GM13977 (cell line): Measurements from ENCODE around the gene TULP4.

Experiments
- DNase-seq: peaks from one replicate; pipeline ENCODE4 v3.0.0; 2012; ENCODE audit warnings: low spot score
- CTCF ChIP-seq: IDR thresholded peaks from 2 replicates; pipeline ENCODE4 v1.5.1; 2012; ENCODE audit warnings: mild to moderate bottlenecking, control low read depth; ENCODE audit not compliant: insufficient read depth; ENCODE audit errors: extremely low read depth, missing control alignments
- in situ Hi-C: fragments of 300-500 bp; cut with MboI; formaldehyde crosslinking; loops from one replicate; pipeline ENCODE4 v1.12.0; 2022; ENCODE audit warnings: low sequenced_read_pairs, low pct_unique_long_range_greater_than_20kb, mixed read lengths, inconsistent platforms; ENCODE audit not compliant: unreplicated experiment

Gene TULP4

DNA sequence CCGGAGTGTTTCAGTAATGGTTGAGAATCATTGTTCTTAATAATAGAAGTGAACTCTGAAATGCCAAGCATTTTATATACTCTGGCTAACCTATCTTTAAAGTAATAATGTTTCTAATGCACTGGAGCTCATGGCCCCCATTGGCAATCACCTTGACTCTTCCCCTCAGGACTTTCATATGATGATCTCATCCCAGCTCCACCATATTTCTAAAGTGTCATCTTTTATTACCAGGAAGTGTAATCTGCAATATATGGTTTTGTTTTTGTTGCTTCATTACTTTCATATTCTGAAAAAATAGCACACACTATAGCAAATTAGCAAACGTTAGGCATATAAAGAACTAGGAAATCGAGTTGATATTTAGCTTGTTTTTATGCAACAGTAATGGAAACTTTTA is 60.3 kb downstream of the TULP4 start:
- no peak for DNase-seq
- in situ Hi-C loops = no loop called here
- no peak for TF ChIP-seq CTCF

DNA sequence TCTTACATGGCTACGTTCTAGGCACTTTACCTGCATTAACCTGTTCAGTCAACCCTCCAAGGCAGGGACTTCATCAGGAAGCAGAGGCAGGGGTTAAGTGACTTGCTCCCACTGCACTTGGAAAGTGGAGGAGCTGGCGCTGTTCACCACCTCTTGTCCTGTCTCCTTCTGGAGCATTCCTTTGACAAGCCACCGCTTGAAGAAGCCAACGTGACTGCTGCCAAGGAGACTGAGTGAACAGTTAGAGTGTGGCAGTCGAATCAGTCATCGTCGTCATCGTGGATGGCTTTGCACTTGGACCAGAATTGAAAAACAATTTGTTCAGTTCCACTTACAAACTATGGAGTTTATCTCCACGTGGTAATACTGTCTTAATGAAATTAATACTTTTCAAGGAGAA is 60.9 kb downstream of the TULP4 start:
- no peak for TF ChIP-seq CTCF

GRCh38 chr6:158374020-158374419 is 61.8 kb downstream of the TULP4 start:
- in situ Hi-C loops = no loop called here
- DNase-seq = no peak
- no peak for TF ChIP-seq CTCF

More for the DNA sequence above, 60.9 kb downstream of the TULP4 start:
- DNase-seq = no peak
- in situ Hi-C loops = no loop called here

DNA sequence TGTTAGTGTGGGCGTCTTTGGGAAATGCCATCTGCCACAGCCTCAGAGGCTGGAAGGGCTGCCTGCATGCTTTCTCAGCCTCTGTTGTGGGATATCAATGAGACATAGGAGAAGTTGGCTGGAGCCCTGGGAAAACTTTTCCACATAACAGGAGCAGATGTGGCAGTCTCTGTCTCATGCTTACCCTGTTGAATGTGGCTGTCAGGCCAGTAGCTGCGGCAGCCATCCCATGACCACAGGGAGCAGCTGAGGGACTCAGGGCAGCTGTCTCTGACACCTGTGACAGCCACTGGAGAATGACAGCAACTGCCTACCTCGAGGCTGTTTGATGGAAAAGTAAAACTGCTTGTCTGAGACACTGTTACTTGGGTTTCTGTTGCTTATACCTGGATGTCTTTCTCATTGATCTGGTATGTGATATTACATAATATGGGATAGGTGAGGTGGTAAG is 64.4 kb downstream of the TULP4 start:
- in situ Hi-C loops = no loop called here
- DNase-seq = no peak
- no peak for TF ChIP-seq CTCF

- DNase-seq = no peak
- in situ Hi-C loops = no loop called here
- no peak for TF ChIP-seq CTCF
These were observed 65.6 kb downstream of the TULP4 start for GRCh38 chr6:158377860-158378259.

- DNase-seq = no peak
- TF ChIP-seq CTCF = no peak
- in situ Hi-C loops = no loop called here
These were observed 67.1 kb downstream of the TULP4 start for GRCh38 chr6:158379336-158379735.

- in situ Hi-C loops = no loop called here
- DNase-seq = no peak
- TF ChIP-seq CTCF = no peak
These were observed 68.9 kb downstream of the TULP4 start for GRCh38 chr6:158381214-158381613.
